22Rv1 (cell line): ENCODE data around the gene DTNB.

Experiments used
- CTCF ChIP-seq: fragments of 450-650 bp; IDR thresholded peaks from 2 replicates; pipeline ENCODE4 v1.5.1; 2017; ENCODE audit warnings: mild to moderate bottlenecking
- ZFX ChIP-seq: fragments of 450-650 bp; IDR thresholded peaks from 2 replicates; pipeline ENCODE4 v1.6.1; 2017; ENCODE audit warnings: antibody characterized with exemption, borderline replicate concordance

DNA sequence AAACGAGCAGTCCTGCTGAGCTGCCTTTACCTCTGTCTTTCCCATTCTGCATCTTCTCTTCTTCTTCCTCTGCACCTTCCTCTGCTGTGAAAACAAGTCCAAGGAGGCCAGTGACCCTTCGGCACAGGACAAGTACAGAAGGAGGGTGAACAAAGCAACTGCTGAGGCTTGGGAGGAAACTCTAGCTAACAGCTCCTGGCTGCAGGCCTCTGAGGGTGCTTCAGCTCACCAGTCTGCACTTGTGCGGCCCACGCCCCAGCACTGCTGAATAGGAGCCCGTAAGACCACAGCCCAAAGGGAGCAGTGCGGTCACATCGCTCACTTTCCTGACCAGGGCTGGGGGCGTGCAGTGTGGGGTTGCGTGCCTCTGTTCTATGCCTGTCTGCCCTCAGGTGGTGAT lies 289.6 kb downstream of the DTNB start:
- TF ChIP-seq CTCF (no peak), ZFX (no peak)
